CD4-positive, alpha-beta T cell treated with Interleukin-6 at 100 ng/mL for 8 hours (primary cell): ENCODE results near the gene NANOS1.

Experiments used
- DNase-seq: peaks from one replicate; pipeline ENCODE4 v3.0.0-alpha.2; 2020; ENCODE audit warnings: mixed read lengths, low spot score

NANOS1 gene

GRCh38 chr10:119029613-119030420 lies at the start of gene NANOS1:
Gene NANOS1 (plus strand): TSS chr10:119029714. CDS start chr10:119029802, 88 bp downstream.
- DNase-seq, result no peak

GRCh38 chr10:118980135-118980865 lies 49.2 kb upstream of the NANOS1 start:
- DNase-seq, result no peak

- DNase-seq, result no peak
Measured at GRCh38 chr10:118980870-118981269, 48.6 kb upstream of the NANOS1 start.

GRCh38 chr10:118981946-118982345 lies 47.6 kb upstream of the NANOS1 start:
- DNase-seq, result no peak

GRCh38 chr10:118982366-118982765 lies 47.1 kb upstream of the NANOS1 start:
- no peak for DNase-seq

- DNase-seq, result no peak
Measured at GRCh38 chr10:118983263-118983662, 46.3 kb upstream of the NANOS1 start.

GRCh38 chr10:118985576-118985975 lies 43.9 kb upstream of the NANOS1 start:
- no peak for DNase-seq

- DNase-seq, result no peak
Measured at GRCh38 chr10:118986815-118987790, 42.4 kb upstream of the NANOS1 start.

GRCh38 chr10:118990326-118990725 lies 39.2 kb upstream of the NANOS1 start:
- DNase-seq, result no peak

- no peak for DNase-seq
Measured at GRCh38 chr10:118992496-118992895, 37.0 kb upstream of the NANOS1 start.

- DNase-seq, result no peak
Measured at GRCh38 chr10:118993214-118993613, 36.3 kb upstream of the NANOS1 start.

- no peak for DNase-seq
Measured at GRCh38 chr10:118994321-118994720, 35.2 kb upstream of the NANOS1 start.

- no peak for DNase-seq
Measured at GRCh38 chr10:118995739-118996138, 33.8 kb upstream of the NANOS1 start.

- no peak for DNase-seq
Measured at GRCh38 chr10:118997379-118997778, 32.1 kb upstream of the NANOS1 start.

- DNase-seq, result no peak
Measured at GRCh38 chr10:118998183-118998582, 31.3 kb upstream of the NANOS1 start.

- no peak for DNase-seq
Measured at GRCh38 chr10:119001717-119002500, 27.6 kb upstream of the NANOS1 start.

- no peak for DNase-seq
Measured at GRCh38 chr10:119003572-119004289, 25.8 kb upstream of the NANOS1 start.

GRCh38 chr10:119005362-119006043 lies 24.0 kb upstream of the NANOS1 start:
- no peak for DNase-seq

GRCh38 chr10:119006451-119007210 lies 22.9 kb upstream of the NANOS1 start:
- no peak for DNase-seq
